ENCODE results near the gene FBXO47. TPM values are rescaled to one million over a fixed set of nuclear protein-coding genes. Genes with fewer than 3 reads are reported as not detected.
"Not testable (repeated sequence)": the region's sequence is repeated elsewhere in the genome, so short reads cannot be mapped to it uniquely, and the experiment has no call there.

FBXO47 gene
- total RNA-seq, 2 experiments from 2014 or later: not detected

- Mint-ChIP-seq H3K9me3 (no peaks in the 10 kb centered on the region), H3K4me3 (no peak overlapping the region), H3K27ac (peak overlapping the region; percentile 58), H3K4me1 (peaks cover 19% of the 10 kb centered on the region), H3K27me3 (no peaks in the 10 kb centered on the region), H3K36me3 (ENCODE audit: low read depth) (peaks cover 49% of the 10 kb centered on the region)
- DNase-seq: no peak
- POLR2A ChIA-PET: interaction anchor here (0.5 kb wide), 1 partner anchor 31 kb away, joined by 5 read pairs; no protein-coding TSS in a partner anchor
- CTCF ChIA-PET: interaction anchor here (0.7 to 1.1 kb wide), 2 partner anchors 26 to 458 kb away, joined by 3 to 5 read pairs; no protein-coding TSS in a partner anchor
Measured at GRCh38 chr17:38917259-38917658, 49.9 kb downstream of the FBXO47 start.

- Mint-ChIP-seq H3K27ac (peak overlapping the region; percentile 58), H3K4me3 (no peak overlapping the region), H3K4me1 (peaks cover 19% of the 10 kb centered on the region), H3K9me3 (no peaks in the 10 kb centered on the region), H3K36me3 (ENCODE audit: low read depth) (peaks cover 49% of the 10 kb centered on the region), H3K27me3 (no peaks in the 10 kb centered on the region)
- CTCF ChIA-PET: interaction anchor here (0.5 to 1.3 kb wide), 5 partner anchors 19 to 457 kb away, joined by 3 to 5 read pairs (median 4); no protein-coding TSS in a partner anchor
- DNase-seq: no peak
- POLR2A ChIA-PET: no interaction called here
Measured at GRCh38 chr17:38916771-38917170, 50.4 kb downstream of the FBXO47 start.

- Mint-ChIP-seq H3K27ac (peak overlapping the region; percentile 46), H3K4me1 (peaks cover 19% of the 10 kb centered on the region), H3K4me3 (no peak overlapping the region), H3K27me3 (no peaks in the 10 kb centered on the region), H3K36me3 (ENCODE audit: low read depth) (peaks cover 46% of the 10 kb centered on the region), H3K9me3 (no peaks in the 10 kb centered on the region)
- POLR2A ChIA-PET: no interaction called here
- no peak for DNase-seq
- CTCF ChIA-PET: interaction anchor here (1.3 kb wide), 1 partner anchor 17 kb away, joined by 5 read pairs; no protein-coding TSS in a partner anchor
Measured at GRCh38 chr17:38915639-38915995, 51.6 kb downstream of the FBXO47 start.

- no peak for DNase-seq
- Mint-ChIP-seq H3K4me1 (peaks cover 16% of the 10 kb centered on the region), H3K27me3 (no peaks in the 10 kb centered on the region), H3K4me3 (no peak overlapping the region), H3K36me3 (ENCODE audit: low read depth) (peaks cover 42% of the 10 kb centered on the region), H3K9me3 (no peaks in the 10 kb centered on the region), H3K27ac (peak overlapping the region; percentile 46)
- CTCF ChIA-PET: interaction anchor here (0.6 to 1.3 kb wide), 2 partner anchors 17 to 327 kb away, joined by 4 to 5 read pairs; no protein-coding TSS in a partner anchor
- POLR2A ChIA-PET: no interaction called here
Measured at GRCh38 chr17:38914741-38915638, 52.2 kb downstream of the FBXO47 start.

GRCh38 chr17:38912221-38912813 lies 54.9 kb downstream of the FBXO47 start:
- Mint-ChIP-seq H3K27ac (no peak overlapping the region), H3K4me1 (peaks cover 15% of the 10 kb centered on the region), H3K36me3 (ENCODE audit: low read depth) (peaks cover 21% of the 10 kb centered on the region), H3K27me3 (no peaks in the 10 kb centered on the region), H3K4me3 (no peak overlapping the region), H3K9me3 (no peaks in the 10 kb centered on the region)
- POLR2A ChIA-PET: no interaction called here
- DNase-seq: no peak
- CTCF ChIA-PET: no interaction called here

- DNase-seq, H3K27me3 Mint-ChIP-seq, POLR2A ChIA-PET, H3K9me3 Mint-ChIP-seq, H3K27ac Mint-ChIP-seq, H3K4me3 Mint-ChIP-seq: not testable (repeated sequence)
- CTCF ChIA-PET: interaction anchor here (0.5 kb wide), 1 partner anchor 587 kb away, joined by 4 read pairs; no protein-coding TSS in a partner anchor
- peaks cover 15% of the 10 kb centered on the region for H3K4me1 Mint-ChIP-seq
- H3K36me3 Mint-ChIP-seq (ENCODE audit: low read depth): peaks cover 15% of the 10 kb centered on the region
Measured at GRCh38 chr17:38911731-38912081, 55.5 kb downstream of the FBXO47 start.

GRCh38 chr17:38911081-38911730 lies 56.0 kb downstream of the FBXO47 start:
- no peaks in the 10 kb centered on the region for H3K9me3 Mint-ChIP-seq
- H3K27me3 Mint-ChIP-seq: no peaks in the 10 kb centered on the region
- no peak for DNase-seq
- ChIA-PET CTCF (interaction anchor here (0.5 to 1.0 kb wide), 2 partner anchors 13 to 588 kb away, joined by 3 to 4 read pairs; no protein-coding TSS in a partner anchor), POLR2A (no interaction called here)
- no peak overlapping the region for H3K4me3 Mint-ChIP-seq
- H3K36me3 Mint-ChIP-seq (ENCODE audit: low read depth): peaks cover 15% of the 10 kb centered on the region
- H3K27ac Mint-ChIP-seq: no peak overlapping the region
- H3K4me1 Mint-ChIP-seq: peaks cover 15% of the 10 kb centered on the region

GRCh38 chr17:38910325-38910724 lies 56.9 kb downstream of the FBXO47 start:
- peaks cover 15% of the 10 kb centered on the region for H3K4me1 Mint-ChIP-seq
- DNase-seq: no peak
- ChIA-PET CTCF (interaction anchor here (0.7 to 1.0 kb wide), 2 partner anchors 13 to 14 kb away, joined by 3 read pairs; no protein-coding TSS in a partner anchor), POLR2A (no interaction called here)
- H3K36me3 Mint-ChIP-seq (ENCODE audit: low read depth): peaks cover 13% of the 10 kb centered on the region
- no peak overlapping the region for H3K4me3 Mint-ChIP-seq
- no peaks in the 10 kb centered on the region for H3K9me3 Mint-ChIP-seq
- H3K27ac Mint-ChIP-seq: no peak overlapping the region
- no peaks in the 10 kb centered on the region for H3K27me3 Mint-ChIP-seq

- Mint-ChIP-seq H3K36me3 (ENCODE audit: low read depth) (peaks cover 18% of the 10 kb centered on the region), H3K27me3 (no peaks in the 10 kb centered on the region), H3K4me1 (peaks cover 7% of the 10 kb centered on the region), H3K4me3 (no peak overlapping the region), H3K27ac (no peak overlapping the region), H3K9me3 (no peaks in the 10 kb centered on the region)
- ChIA-PET POLR2A (no interaction called here), CTCF (no interaction called here)
- DNase-seq: no peak
Measured at GRCh38 chr17:38908676-38909181, 58.5 kb downstream of the FBXO47 start.

GRCh38 chr17:38907930-38908675 lies 59.1 kb downstream of the FBXO47 start:
- DNase-seq: no peak
- ChIA-PET POLR2A (no interaction called here), CTCF (interaction anchor here (1.5 kb wide), 1 partner anchor 16 kb away, joined by 3 read pairs; no protein-coding TSS in a partner anchor)
- Mint-ChIP-seq H3K4me1 (peaks cover 7% of the 10 kb centered on the region), H3K9me3 (no peaks in the 10 kb centered on the region), H3K4me3 (no peak overlapping the region), H3K27me3 (no peaks in the 10 kb centered on the region), H3K36me3 (ENCODE audit: low read depth) (peaks cover 23% of the 10 kb centered on the region), H3K27ac (no peak overlapping the region)

- Mint-ChIP-seq H3K27me3 (no peaks in the 10 kb centered on the region), H3K27ac (peak overlapping the region; percentile 3), H3K36me3 (ENCODE audit: low read depth) (peaks cover 29% of the 10 kb centered on the region), H3K4me3 (no peak overlapping the region), H3K4me1 (peaks cover 12% of the 10 kb centered on the region), H3K9me3 (no peaks in the 10 kb centered on the region)
- CTCF ChIA-PET: interaction anchor here (1.1 to 1.5 kb wide), 3 partner anchors 16 to 19 kb away, joined by 3 read pairs; partner anchors contain the start of gene LASP1NB
- POLR2A ChIA-PET: no interaction called here
- DNase-seq: no peak
Measured at GRCh38 chr17:38906460-38907228, 60.6 kb downstream of the FBXO47 start.
